Neutrophil (primary cell): Measurements from ENCODE around the gene SZT2.
"Not testable (repeated sequence)": the region's sequence is repeated elsewhere in the genome, so short reads cannot be mapped to it uniquely, and the experiment has no call there.

Experiments used
- H3K27ac ChIP-seq: fragments of 200-600 bp; sonication (generic); 2 replicates; pipeline ENCODE4 v1.5.1; 2016; ENCODE audit warnings: mild to moderate bottlenecking, moderate library complexity
- H3K27me3 ChIP-seq: fragments of 200-600 bp; sonication (generic); 2 replicates; pipeline ENCODE4 v1.6.0; 2016; ENCODE audit warnings: mild to moderate bottlenecking
- H3K36me3 ChIP-seq: fragments of 200-600 bp; sonication (generic); 2 replicates; pipeline ENCODE4 v1.5.1; 2017
- H3K4me1 ChIP-seq, 2 experiments: fragments of 200-600 bp in 1 of 2; sonication (generic) in 1 of 2; 1 replicate in 1 of 2; 2 replicates in 1 of 2; pipeline versions ENCODE4 v1.5.1 to v1.6.1; 2013 to 2016; ENCODE audit warnings: low read depth in 1 of 2, low read length in 1 of 2, mild to moderate bottlenecking in 1 of 2, moderate library complexity in 1 of 2; ENCODE audit not compliant: control insufficient read depth in 1 of 2, insufficient read depth in 1 of 2
- H3K4me3 ChIP-seq, 2 experiments: fragments of 200-600 bp in 1 of 2; sonication (generic) in 1 of 2; 1 replicate in 1 of 2; 2 replicates in 1 of 2; pipeline ENCODE4 v1.5.1; 2013 to 2016; ENCODE audit warnings: low read depth in 1 of 2, low read length in 1 of 2, mild to moderate bottlenecking in 1 of 2, moderate library complexity in 1 of 2
- H3K9me3 ChIP-seq: fragments of 200-600 bp; sonication (generic); 2 replicates; pipeline ENCODE4 v1.5.1; 2016
- CTCF ChIP-seq: fragments of 200-600 bp; sonication (generic); IDR thresholded peaks from 2 replicates; pipeline ENCODE4 v1.5.1; 2016; ENCODE audit warnings: antibody characterized with exemption

SZT2 gene

GRCh38 chr1:43469932-43470331 lies 80.2 kb downstream of the SZT2 start:
- H3K9me3 ChIP-seq, result no peaks in the 10 kb centered on the region

GRCh38 chr1:43472087-43472462 lies 82.4 kb downstream of the SZT2 start:
- H3K36me3 ChIP-seq, result no peaks in the 10 kb centered on the region
- no peak overlapping the region for H3K4me3 ChIP-seq
- no peaks in the 10 kb centered on the region for H3K9me3 ChIP-seq
- H3K4me1 ChIP-seq, result no peaks in the 10 kb centered on the region
- H3K27me3 ChIP-seq, result no peaks in the 10 kb centered on the region
- no peak overlapping the region for H3K27ac ChIP-seq
- no peak for TF ChIP-seq CTCF

More at GRCh38 chr1:43469932-43470331, 80.2 kb downstream of the SZT2 start:
- no peak overlapping the region for H3K27ac ChIP-seq
- no peaks in the 10 kb centered on the region for H3K27me3 ChIP-seq
- no peaks in the 10 kb centered on the region for H3K4me1 ChIP-seq
- no peak overlapping the region for H3K4me3 ChIP-seq
- no peaks in the 10 kb centered on the region for H3K36me3 ChIP-seq
- TF ChIP-seq CTCF, result no peak

GRCh38 chr1:43472463-43473151 lies 82.9 kb downstream of the SZT2 start:
- not testable (repeated sequence) for H3K27ac ChIP-seq, H3K4me3 ChIP-seq, H3K27me3 ChIP-seq, H3K4me1 ChIP-seq, H3K36me3 ChIP-seq, H3K9me3 ChIP-seq

GRCh38 chr1:43473463-43473862 lies 83.8 kb downstream of the SZT2 start:
- no peaks in the 10 kb centered on the region for H3K4me1 ChIP-seq
- no peak for TF ChIP-seq CTCF
- H3K27ac ChIP-seq, result no peak overlapping the region
- no peaks in the 10 kb centered on the region for H3K9me3 ChIP-seq
- no peak overlapping the region for H3K4me3 ChIP-seq
- no peaks in the 10 kb centered on the region for H3K27me3 ChIP-seq
- no peaks in the 10 kb centered on the region for H3K36me3 ChIP-seq

GRCh38 chr1:43475611-43476401 lies 86.1 kb downstream of the SZT2 start:
- not testable (repeated sequence) for H3K36me3 ChIP-seq, H3K27me3 ChIP-seq, H3K4me1 ChIP-seq, H3K9me3 ChIP-seq, H3K4me3 ChIP-seq, H3K27ac ChIP-seq

- H3K27ac ChIP-seq, result no peak overlapping the region
Observed at GRCh38 chr1:43477716-43478115, 88.0 kb downstream of the SZT2 start.

More at GRCh38 chr1:43477716-43478115, 88.0 kb downstream of the SZT2 start:
- no peak for TF ChIP-seq CTCF
- Histone ChIP-seq H3K4me1 (no peaks in the 10 kb centered on the region), H3K27me3 (no peaks in the 10 kb centered on the region), H3K36me3 (no peaks in the 10 kb centered on the region), H3K9me3 (no peaks in the 10 kb centered on the region), H3K4me3 (no peak overlapping the region)
